Fibroblast of pulmonary artery (primary cell): ENCODE data around the gene GPX4.

ENCODE experiments used
- DNase-seq: peaks from one replicate; pipeline ENCODE4 v3.0.0-alpha.2; 2010; ENCODE audit warnings: low read depth
- H3K4me3 ChIP-seq: replicated peaks from 2 replicates; pipeline ENCODE4 v1.5.1; 2011; ENCODE audit warnings: low read depth, mild to moderate bottlenecking, control low read depth, low read length, moderate library complexity
- CTCF ChIP-seq: IDR thresholded peaks from 2 replicates; pipeline ENCODE4 v1.5.1; 2011; ENCODE audit warnings: mild to moderate bottlenecking, control low read depth, low read length, inconsistent platforms; ENCODE audit errors: missing control alignments

Gene GPX4

GRCh38 chr19:1133471-1133929, 29.7 kb downstream of the GPX4 start:
- TF ChIP-seq CTCF = no peak
- no peak overlapping the region for H3K4me3 ChIP-seq
- DNase-seq = no peak

- peak; percentile 59 for DNase-seq
- H3K4me3 ChIP-seq = no peak overlapping the region
- TF ChIP-seq CTCF = no peak
Observed at GRCh38 chr19:1134431-1134830, 30.6 kb downstream of the GPX4 start.

- no peak for DNase-seq
- H3K4me3 ChIP-seq = no peak overlapping the region
- TF ChIP-seq CTCF = no peak
Observed at GRCh38 chr19:1135454-1135853, 31.7 kb downstream of the GPX4 start.

GRCh38 chr19:1136201-1136600, 32.4 kb downstream of the GPX4 start:
- no peak for DNase-seq
- no peak overlapping the region for H3K4me3 ChIP-seq
- no peak for TF ChIP-seq CTCF

GRCh38 chr19:1136621-1137317, 33.0 kb downstream of the GPX4 start:
- no peak for DNase-seq
- H3K4me3 ChIP-seq = no peak overlapping the region
- no peak for TF ChIP-seq CTCF

- no peak for TF ChIP-seq CTCF
- no peak for DNase-seq
- no peak overlapping the region for H3K4me3 ChIP-seq
Observed at GRCh38 chr19:1138121-1138520, 34.3 kb downstream of the GPX4 start.

- H3K4me3 ChIP-seq = no peak overlapping the region
- DNase-seq = no peak
- TF ChIP-seq CTCF = no peak
Observed at GRCh38 chr19:1139126-1139525, 35.3 kb downstream of the GPX4 start.
